Measurements from ENCODE around the gene LYRM4.

DNA sequence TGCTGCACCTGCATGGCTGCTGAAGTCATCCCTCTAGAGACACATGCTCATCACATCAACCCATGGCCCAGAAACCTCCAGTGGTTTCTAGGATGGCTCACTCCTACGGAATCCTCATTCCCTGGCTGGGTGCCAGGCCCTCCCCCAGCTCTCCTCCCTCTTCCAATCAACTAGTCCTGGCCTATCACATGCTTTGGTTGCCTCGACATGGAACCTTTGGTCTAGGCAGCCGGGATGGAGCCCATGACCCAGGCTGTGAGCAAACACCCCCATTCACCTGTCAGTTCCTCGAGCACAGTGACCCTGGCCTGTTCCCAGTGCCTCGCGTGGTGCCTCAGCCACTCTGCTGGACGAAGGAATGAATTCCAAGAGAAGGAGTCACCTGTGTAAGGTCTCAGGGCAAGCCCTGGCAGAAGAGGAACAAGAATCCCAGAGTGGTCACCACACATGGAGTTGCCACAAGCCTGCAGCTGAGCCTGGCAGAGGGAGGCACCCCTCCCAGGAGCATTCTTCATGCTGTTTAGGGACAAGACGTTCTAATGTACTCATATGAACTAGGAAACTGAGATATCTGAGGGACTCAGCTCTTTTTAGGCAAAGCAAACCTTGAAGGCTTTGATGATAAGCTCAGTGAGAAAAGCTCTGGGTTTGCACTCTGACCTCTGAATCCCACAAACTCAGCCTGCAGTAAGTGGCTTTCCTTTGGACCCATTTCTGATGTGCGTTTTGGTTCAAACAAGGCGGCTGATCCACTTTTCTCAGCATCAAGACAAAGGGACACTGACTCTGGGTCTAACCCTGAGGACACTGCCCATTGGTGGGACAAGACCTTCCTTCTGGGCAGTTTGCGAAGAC, 135.4 kb downstream of the LYRM4 start:
- no peak for TF ChIP-seq GATA3 (IDR thresholded peaks at IDR 0.05; ENCODE audit: low read depth, low read length)
- TF ChIP-seq GATA2 (IDR thresholded peaks at IDR 0.05; ENCODE audit: low read depth, low read length), result no peak

Measured in SH-SY5Y (cell line).